ENCODE results near the gene PPM1K.

Gene PPM1K

DNA sequence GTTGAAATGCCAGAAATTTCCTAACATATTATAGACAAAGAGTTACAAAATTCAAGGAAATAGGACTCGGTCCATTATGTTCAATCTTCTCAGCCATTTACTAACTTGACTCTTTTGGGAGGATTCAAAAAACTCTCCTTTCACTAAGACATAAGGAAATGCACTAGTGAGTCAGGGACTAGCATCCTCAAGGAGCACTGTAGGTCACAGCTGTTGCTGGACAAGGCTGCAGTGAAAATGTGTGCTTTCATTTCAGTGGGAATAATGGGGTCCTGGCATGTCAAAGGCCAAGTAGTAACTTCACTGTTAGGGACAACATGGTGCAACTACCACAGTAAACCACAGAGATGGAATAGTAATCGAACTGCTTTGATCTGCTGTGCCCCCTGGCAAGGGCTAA is 69.0 kb downstream of the PPM1K start:
- ATAC-seq (ENCODE audit: low read depth) (no peak), DNase-seq (ENCODE audit: low spot score) (no peak)
- Histone ChIP-seq H3K4me1 (ENCODE audit: insufficient read depth, poor library complexity, severe bottlenecking) (no peaks in the 10 kb centered on the region), H3K4me3 (ENCODE audit: severe bottlenecking) (no peak overlapping the region), H3K27ac (ENCODE audit: poor library complexity, severe bottlenecking) (no peak overlapping the region), H3K9me3 (ENCODE audit: severe bottlenecking) (no peaks in the 10 kb centered on the region), H3K36me3 (ENCODE audit: low read depth) (no peaks in the 10 kb centered on the region), H3K27me3 (ENCODE audit: insufficient read depth, poor library complexity, severe bottlenecking) (no peaks in the 10 kb centered on the region)
- TF ChIP-seq, protein P1, sequence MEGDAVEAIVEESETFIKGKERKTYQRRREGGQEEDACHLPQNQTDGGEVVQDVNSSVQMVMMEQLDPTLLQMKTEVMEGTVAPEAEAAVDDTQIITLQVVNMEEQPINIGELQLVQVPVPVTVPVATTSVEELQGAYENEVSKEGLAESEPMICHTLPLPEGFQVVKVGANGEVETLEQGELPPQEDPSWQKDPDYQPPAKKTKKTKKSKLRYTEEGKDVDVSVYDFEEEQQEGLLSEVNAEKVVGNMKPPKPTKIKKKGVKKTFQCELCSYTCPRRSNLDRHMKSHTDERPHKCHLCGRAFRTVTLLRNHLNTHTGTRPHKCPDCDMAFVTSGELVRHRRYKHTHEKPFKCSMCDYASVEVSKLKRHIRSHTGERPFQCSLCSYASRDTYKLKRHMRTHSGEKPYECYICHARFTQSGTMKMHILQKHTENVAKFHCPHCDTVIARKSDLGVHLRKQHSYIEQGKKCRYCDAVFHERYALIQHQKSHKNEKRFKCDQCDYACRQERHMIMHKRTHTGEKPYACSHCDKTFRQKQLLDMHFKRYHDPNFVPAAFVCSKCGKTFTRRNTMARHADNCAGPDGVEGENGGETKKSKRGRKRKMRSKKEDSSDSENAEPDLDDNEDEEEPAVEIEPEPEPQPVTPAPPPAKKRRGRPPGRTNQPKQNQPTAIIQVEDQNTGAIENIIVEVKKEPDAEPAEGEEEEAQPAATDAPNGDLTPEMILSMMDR (IDR thresholded peaks at IDR 0.05; ENCODE audit: poor library complexity, severe bottlenecking), result no peak

DNA sequence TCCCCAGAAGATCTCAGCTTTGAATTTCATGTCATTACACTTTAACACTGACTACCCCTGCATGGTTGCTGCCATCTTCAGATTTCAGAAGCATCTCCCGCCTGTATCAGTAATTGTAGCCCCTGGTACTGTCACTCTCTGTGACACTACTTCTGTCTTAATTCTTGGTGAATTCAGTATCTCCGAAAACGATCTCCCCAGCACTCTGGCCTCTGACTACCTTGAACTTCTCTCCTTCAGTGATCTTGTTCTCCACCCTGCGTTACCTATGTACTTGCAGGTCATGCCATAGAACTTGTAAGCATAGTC is 72.2 kb downstream of the PPM1K start:
- Histone ChIP-seq H3K4me3 (ENCODE audit: severe bottlenecking) (no peak overlapping the region), H3K36me3 (ENCODE audit: low read depth) (no peaks in the 10 kb centered on the region), H3K27ac (ENCODE audit: poor library complexity, severe bottlenecking) (no peak overlapping the region), H3K9me3 (ENCODE audit: severe bottlenecking) (no peaks in the 10 kb centered on the region), H3K27me3 (ENCODE audit: insufficient read depth, poor library complexity, severe bottlenecking) (no peaks in the 10 kb centered on the region), H3K4me1 (ENCODE audit: insufficient read depth, poor library complexity, severe bottlenecking) (no peaks in the 10 kb centered on the region)
- ATAC-seq (ENCODE audit: low read depth) (no peak), DNase-seq (ENCODE audit: low spot score) (no peak)
- TF ChIP-seq, protein P1 (IDR thresholded peaks at IDR 0.05; ENCODE audit: poor library complexity, severe bottlenecking), result peak; percentile 62

DNA sequence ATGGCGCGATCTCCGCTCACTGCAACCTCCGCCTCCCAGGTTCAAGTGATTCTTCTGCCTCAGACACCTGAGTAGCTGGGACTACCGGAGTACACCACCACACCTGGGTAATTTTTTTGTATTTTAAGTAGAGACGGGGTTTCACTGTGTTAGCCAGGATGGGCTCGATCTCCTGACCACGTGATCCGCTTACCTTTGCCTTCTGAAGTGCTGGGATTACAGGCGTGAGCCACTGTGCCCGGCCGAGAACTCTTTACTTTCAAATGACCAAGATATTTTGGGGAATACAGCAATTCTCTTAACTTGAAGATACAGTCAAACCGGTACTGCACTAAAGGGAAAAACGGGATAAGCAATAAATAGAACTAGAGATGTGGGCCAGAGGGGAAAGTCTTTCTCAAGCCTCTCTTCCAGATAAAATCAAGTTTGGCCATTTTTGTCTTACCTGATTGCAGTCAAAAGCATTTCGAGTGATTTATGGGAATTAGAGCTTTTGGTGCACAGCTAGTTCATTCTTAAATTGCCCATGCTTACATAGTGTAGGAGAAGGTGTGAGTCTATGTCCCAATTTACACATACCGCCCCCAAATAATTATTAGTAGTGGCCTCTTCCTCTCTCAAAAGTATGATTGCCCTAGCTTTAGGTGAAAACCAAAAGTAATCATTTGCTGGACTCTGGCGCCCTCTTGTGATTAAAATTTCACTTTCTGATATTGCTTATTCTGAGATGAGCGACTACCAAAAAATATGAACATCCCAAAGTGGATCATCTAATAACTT is 72.7 kb downstream of the PPM1K start:
- no peaks in the 10 kb centered on the region for H3K27me3 ChIP-seq (ENCODE audit: insufficient read depth, poor library complexity, severe bottlenecking)
- H3K9me3 ChIP-seq (ENCODE audit: severe bottlenecking), result no peaks in the 10 kb centered on the region
- H3K4me1 ChIP-seq (ENCODE audit: insufficient read depth, poor library complexity, severe bottlenecking), result no peaks in the 10 kb centered on the region
- DNase-seq (ENCODE audit: low spot score), result no peak
- no peak overlapping the region for H3K4me3 ChIP-seq (ENCODE audit: severe bottlenecking)
- TF ChIP-seq, protein P1 (IDR thresholded peaks at IDR 0.05; ENCODE audit: poor library complexity, severe bottlenecking), result peak; percentile 85
- H3K27ac ChIP-seq (ENCODE audit: poor library complexity, severe bottlenecking), result no peak overlapping the region
- no peaks in the 10 kb centered on the region for H3K36me3 ChIP-seq (ENCODE audit: low read depth)
- ATAC-seq (ENCODE audit: low read depth), result peak; percentile 69

DNA sequence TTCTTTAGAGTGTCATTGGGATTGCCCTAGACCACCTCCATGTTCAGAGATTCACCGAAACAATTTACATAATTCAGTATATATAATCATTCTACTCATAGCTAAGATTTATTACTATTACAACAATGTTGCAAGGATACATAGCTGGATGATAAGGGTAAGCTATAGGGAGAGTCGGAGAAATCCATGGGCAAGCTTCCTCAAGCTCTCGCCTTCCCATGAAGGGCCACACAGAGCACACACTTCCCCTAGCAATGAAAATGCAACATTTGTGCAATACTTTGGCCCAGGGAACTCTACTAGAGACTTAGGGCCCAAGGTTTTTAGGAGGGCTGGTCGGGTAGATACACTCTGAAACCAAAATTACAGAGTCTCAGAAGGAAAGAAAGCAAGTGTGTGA is 76.2 kb downstream of the PPM1K start:
- ATAC-seq (ENCODE audit: low read depth) (no peak), DNase-seq (ENCODE audit: low spot score) (no peak)
- Histone ChIP-seq H3K9me3 (ENCODE audit: severe bottlenecking) (no peaks in the 10 kb centered on the region), H3K4me1 (ENCODE audit: insufficient read depth, poor library complexity, severe bottlenecking) (no peaks in the 10 kb centered on the region), H3K4me3 (ENCODE audit: severe bottlenecking) (no peak overlapping the region), H3K27me3 (ENCODE audit: insufficient read depth, poor library complexity, severe bottlenecking) (no peaks in the 10 kb centered on the region), H3K27ac (ENCODE audit: poor library complexity, severe bottlenecking) (no peak overlapping the region), H3K36me3 (ENCODE audit: low read depth) (no peaks in the 10 kb centered on the region)
- TF ChIP-seq, protein P1 (IDR thresholded peaks at IDR 0.05; ENCODE audit: poor library complexity, severe bottlenecking), result no peak
